B cell (primary cell): ENCODE data around the gene NCOA7. TPM values are rescaled to one million over a fixed set of nuclear protein-coding genes. Genes with fewer than 3 reads are reported as not detected.

ENCODE experiments used
- ATAC-seq: fragments of 200-7000 bp; cut with Tn5 transposase; one replicate; pipeline ENCODE4 v1.10.0; 2021; ENCODE audit warnings: low read depth, mild to moderate bottlenecking, moderate number of reproducible peaks, moderate library complexity
- CTCF ChIA-PET: fragments of 350-600 bp; sonication (Branson Sonifier 250); formaldehyde crosslinking; loops from one replicate; lab custom pipeline; 2021; ENCODE audit warnings: antibody characterized with exemption, inconsistent platforms; lab: Charles Lee
- POLR2A ChIA-PET: fragments of 350-600 bp; sonication (Branson Sonifier 250); formaldehyde crosslinking; loops from one replicate; lab custom pipeline; 2021; ENCODE audit warnings: antibody characterized with exemption; lab: Charles Lee
- DNase-seq: peaks from one replicate; pipeline ENCODE4 v3.0.0; 2013
- H2AFZ ChIP-seq: 2 replicates; pipeline ENCODE4 v1.6.1; 2012; ENCODE audit warnings: mild to moderate bottlenecking, low read depth, low read length; ENCODE audit not compliant: insufficient read depth, poor library complexity, severe bottlenecking
- H3K27ac ChIP-seq, 2 donors: 1 replicate in 1 of 2; 2 replicates in 1 of 2; pipeline ENCODE4 v1.5.1; 2012 to 2013; ENCODE audit warnings: low read length in 2 of 2, mild to moderate bottlenecking in 2 of 2, moderate library complexity in 1 of 2
- H3K27me3 ChIP-seq, 4 experiments: fragments of 200-600 bp in 1 of 4; sonication (generic) in 1 of 4; replicated peaks in 1 of 4; 1 replicate in 2 of 4; 2 replicates in 2 of 4; pipeline versions ENCODE4 v1.6.1 to v1.7.0; 2013 to 2016; ENCODE audit warnings: low read length in 3 of 4, mild to moderate bottlenecking in 2 of 4, mixed read lengths in 1 of 4, moderate library complexity in 1 of 4; ENCODE audit not compliant: insufficient read depth in 4 of 4, control insufficient read depth in 3 of 4; ENCODE audit errors: control extremely low read depth in 1 of 4
- H3K36me3 ChIP-seq, 2 experiments: replicated peaks in 1 of 2; 1 replicate in 1 of 2; 2 replicates in 1 of 2; pipeline versions ENCODE4 v1.6.1 to v1.7.1; 2013; ENCODE audit warnings: low read length in 1 of 2; ENCODE audit not compliant: insufficient read depth in 2 of 2, control insufficient read depth in 1 of 2; ENCODE audit errors: control extremely low read depth in 1 of 2, extremely low read depth in 1 of 2
- H3K4me1 ChIP-seq, 2 donors: fragments of 200-600 bp in 1 of 2; sonication (generic) in 1 of 2; 1 replicate in 1 of 2; 2 replicates in 1 of 2; pipeline versions ENCODE4 v1.5.1 to v1.6.1; 2013 to 2017; ENCODE audit warnings: low read length in 2 of 2; ENCODE audit not compliant: control insufficient read depth in 2 of 2, insufficient read depth in 2 of 2
- H3K4me2 ChIP-seq: replicated peaks from 2 replicates; pipeline ENCODE3; 2012; ENCODE audit warnings: mild to moderate bottlenecking, low read depth, low read length; ENCODE audit not compliant: poor library complexity, severe bottlenecking
- H3K4me3 ChIP-seq, 5 experiments: fragments of 200-600 bp in 1 of 5; sonication (generic) in 1 of 5; 1 replicate in 3 of 5; 2 replicates in 2 of 5; pipeline versions ENCODE4 v1.5.1 to v1.7.0; 2011 to 2016; ENCODE audit warnings: low read length in 4 of 5, mild to moderate bottlenecking in 4 of 5, low read depth in 2 of 5, control low read depth in 1 of 5, moderate library complexity in 1 of 5; ENCODE audit not compliant: insufficient read depth in 1 of 5; ENCODE audit errors: control extremely low read depth in 1 of 5, extremely low read depth in 1 of 5
- H3K79me2 ChIP-seq: fragments of 200-600 bp; sonication (generic); one replicate; pipeline ENCODE4 v1.6.0; 2016; ENCODE audit warnings: low read length; ENCODE audit not compliant: control insufficient read depth, insufficient read depth
- H3K9ac ChIP-seq: fragments of 200-600 bp; sonication (generic); 2 replicates; pipeline ENCODE4 v1.6.1; 2017; ENCODE audit warnings: mild to moderate bottlenecking, low read length, moderate library complexity
- H3K9me3 ChIP-seq, 3 donors: one replicate each; pipeline versions ENCODE4 v1.6.1 to v1.7.1; 2013; ENCODE audit warnings: low read length in 2 of 3; ENCODE audit not compliant: control insufficient read depth in 2 of 3, insufficient read depth in 1 of 3; ENCODE audit errors: control extremely low read depth in 1 of 3
- H4K20me1 ChIP-seq: 2 replicates; pipeline ENCODE4 v1.6.0; 2012; ENCODE audit warnings: mild to moderate bottlenecking, low read length; ENCODE audit not compliant: insufficient read depth, control insufficient read depth, poor library complexity, severe bottlenecking
- H3K27ac Mint-ChIP-seq: one replicate; pipeline ENCODE4 v1.8.0; 2021; ENCODE audit warnings: mixed read lengths
- H3K27me3 Mint-ChIP-seq: one replicate; pipeline ENCODE4 v1.8.0; 2021; ENCODE audit warnings: mixed read lengths
- H3K4me1 Mint-ChIP-seq: one replicate; pipeline ENCODE4 v1.8.0; 2021; ENCODE audit warnings: mixed read lengths
- H3K4me3 Mint-ChIP-seq: one replicate; pipeline ENCODE4 v1.8.0; 2021; ENCODE audit warnings: mixed read lengths
- H3K9me3 Mint-ChIP-seq: one replicate; pipeline ENCODE4 v1.8.0; 2022; ENCODE audit warnings: mixed read lengths; ENCODE audit not compliant: insufficient read depth
- CTCF ChIP-seq: fragments of 200-600 bp; IDR thresholded peaks from one replicate; pipeline ENCODE4 v1.8.0; 2022; ENCODE audit warnings: antibody characterized with exemption, mild to moderate bottlenecking
- EZH2 ChIP-seq: IDR thresholded peaks from 2 replicates; pipeline ENCODE4 v1.6.1; 2012; ENCODE audit warnings: borderline replicate concordance, low read depth, mild to moderate bottlenecking, moderate library complexity, low read length; ENCODE audit not compliant: insufficient read depth, poor library complexity, severe bottlenecking
- WGBS: methylation state at CpG from one replicate; pipeline ENCODE4 v1.1.5; 2013; ENCODE audit warnings: missing lambda C conversion rate; ENCODE audit not compliant: insufficient coverage; 5-methylcytosine and 5-hydroxymethylcytosine counted together
- intact Hi-C: fragments of 100-400 bp; cut with micrococcal nuclease; formaldehyde crosslinking; loops from one replicate; pipeline ENCODE4 v1.10.0; 2022
- polyA plus RNA-seq: library from polyadenylated mRNA; depleted of rRNA; stranded (reverse); fragments of >200 nt; gene quantifications from 2 replicates; pipeline ENCODE4 v1.2.3, GENCODE V29; 2012
- total RNA-seq, 2 donors: library from RNA; stranded (reverse); fragments of 120-200 nt in 1 of 2; gene quantifications; 1 replicate in 1 of 2; 2 replicates in 1 of 2; pipeline versions ENCODE4 v1.2.3 to v1.2.4, GENCODE V29; 2013 to 2022

NCOA7 gene
- total and polyA plus RNA-seq, 2 donors (not counting 1 experiment from before 2014, with no cell fraction given) = 10.9 to 27.4 TPM

GRCh38 chr6:125748406-125749172 lies 42.2 kb upstream of the NCOA7 start:
- Histone ChIP-seq H3K27ac (peak overlapping the region in 1 of 2 donors; percentile 37), H3K36me3 (no peaks in the 10 kb centered on the region), H2AFZ (peak overlapping the region; percentile 80), H3K4me1 (peaks cover 35 to 42% of the 10 kb centered on the region in 2 donors), H3K9ac (peak overlapping the region; percentile 73), H3K9me3 (peaks cover 0 to 13% (median 0%) of the 10 kb centered on the region in 3 donors), H3K27me3 (peaks cover 0 to 61% (median 50%) of the 10 kb centered on the region in 4 experiments), H4K20me1 (no peaks in the 10 kb centered on the region), H3K4me2 (peak overlapping the region; percentile 97), H3K79me2 (no peaks in the 10 kb centered on the region), H3K4me3 (peak overlapping the region; percentile 41 to 75 (median 67))
- Mint-ChIP-seq H3K9me3 (no peaks in the 10 kb centered on the region), H3K4me3 (peak overlapping the region; percentile 92), H3K4me1 (peaks cover 37% of the 10 kb centered on the region), H3K27ac (peak overlapping the region; percentile 46), H3K27me3 (peaks cover 60% of the 10 kb centered on the region)
- peak; percentile 67 for DNase-seq
- POLR2A ChIA-PET = interaction anchor here (0.6 kb wide), 1 partner anchor 446 kb away, joined by 16 read pairs; no protein-coding TSS in a partner anchor
- CTCF ChIA-PET = interaction anchor here (0.6 to 14.0 kb wide), 5 partner anchors 30 to 438 kb away, joined by 3 to 375 read pairs (median 3); partner anchors contain the start of gene HINT3
- TF ChIP-seq EZH2 = no peak
- ATAC-seq = no peak
- 1% methylated on average over 38 of the region's 42 CpGs for WGBS
- intact Hi-C loops = loop anchor here (1.0 to 2.0 kb wide), 5 partner anchors 32 to 1518 kb away; partner anchors contain the start of genes HDDC2, NCOA7 and RNF146

GRCh38 chr6:125749173-125749864 lies 41.4 kb upstream of the NCOA7 start, which contains the start of gene HEY2:
Gene HEY2, plus strand, starts transcription at chr6:125749632. Its CDS starts 145 bp downstream, at chr6:125749777.
- H3K4me3 ChIP-seq = peak within 1 kb of the TSS; percentile 44 to 75 (median 67)
- Mint-ChIP-seq H3K27me3 (peaks cover 61% of the 10 kb centered on the region), H3K9me3 (no peaks in the 10 kb centered on the region), H3K27ac (peak within 1 kb of the TSS; percentile 83), H3K4me3 (peak within 1 kb of the TSS; percentile 96), H3K4me1 (peaks cover 37% of the 10 kb centered on the region)
- peak within 1 kb of the TSS; percentile 97 for H3K4me2 ChIP-seq
- ChIA-PET POLR2A (interaction anchor here (0.6 kb wide), 1 partner anchor 447 kb away, joined by 16 read pairs; no protein-coding TSS in a partner anchor), CTCF (interaction anchor here (1.3 to 14.0 kb wide), 3 partner anchors 18 to 439 kb away, joined by 3 to 375 read pairs (median 18); no protein-coding TSS in a partner anchor)
- DNase-seq (peak; percentile 92), ATAC-seq (peak; percentile 94)
- peak within 1 kb of the TSS; percentile 80 for H2AFZ ChIP-seq
- H3K36me3 ChIP-seq = no peaks in the 10 kb centered on the region
- H3K27me3 ChIP-seq = peaks cover 0 to 58% (median 50%) of the 10 kb centered on the region in 4 experiments
- peaks cover 0 to 13% (median 0%) of the 10 kb centered on the region in 3 donors for H3K9me3 ChIP-seq
- no peaks in the 10 kb centered on the region for H3K79me2 ChIP-seq
- WGBS = under 1% methylated on average over 95 of the region's 95 CpGs
- TF ChIP-seq CTCF (no peak), EZH2 (no peak)
- H3K27ac ChIP-seq = peak within 1 kb of the TSS in 1 of 2 donors; percentile 37
- peak within 1 kb of the TSS; percentile 73 for H3K9ac ChIP-seq
- peaks cover 35 to 42% of the 10 kb centered on the region in 2 donors for H3K4me1 ChIP-seq
- no peaks in the 10 kb centered on the region for H4K20me1 ChIP-seq
- intact Hi-C loops = loop anchor here (1.0 to 2.0 kb wide), 5 partner anchors 31 to 1517 kb away; partner anchors contain the start of genes HDDC2, NCOA7 and RNF146
